Activated CD4-positive, CD25-positive, alpha-beta regulatory T cell treated with anti-CD3 and anti-CD28 coated beads, Interleukin-2, amount 50 U/mL, for 24 hours (primary cell): Measurements from ENCODE around the gene WDR4.
"Not testable (repeated sequence)": the region's sequence is repeated elsewhere in the genome, so short reads cannot be mapped to it uniquely, and the experiment has no call there.

Experiments
- ATAC-seq, 2 donors: fragments of 150-1000 bp; cut with Tn5 transposase; one replicate each; pipeline ENCODE4 v1.10.0; 2021; ENCODE audit warnings: mild to moderate bottlenecking in 1 of 2, moderate library complexity in 1 of 2

WDR4 gene

DNA sequence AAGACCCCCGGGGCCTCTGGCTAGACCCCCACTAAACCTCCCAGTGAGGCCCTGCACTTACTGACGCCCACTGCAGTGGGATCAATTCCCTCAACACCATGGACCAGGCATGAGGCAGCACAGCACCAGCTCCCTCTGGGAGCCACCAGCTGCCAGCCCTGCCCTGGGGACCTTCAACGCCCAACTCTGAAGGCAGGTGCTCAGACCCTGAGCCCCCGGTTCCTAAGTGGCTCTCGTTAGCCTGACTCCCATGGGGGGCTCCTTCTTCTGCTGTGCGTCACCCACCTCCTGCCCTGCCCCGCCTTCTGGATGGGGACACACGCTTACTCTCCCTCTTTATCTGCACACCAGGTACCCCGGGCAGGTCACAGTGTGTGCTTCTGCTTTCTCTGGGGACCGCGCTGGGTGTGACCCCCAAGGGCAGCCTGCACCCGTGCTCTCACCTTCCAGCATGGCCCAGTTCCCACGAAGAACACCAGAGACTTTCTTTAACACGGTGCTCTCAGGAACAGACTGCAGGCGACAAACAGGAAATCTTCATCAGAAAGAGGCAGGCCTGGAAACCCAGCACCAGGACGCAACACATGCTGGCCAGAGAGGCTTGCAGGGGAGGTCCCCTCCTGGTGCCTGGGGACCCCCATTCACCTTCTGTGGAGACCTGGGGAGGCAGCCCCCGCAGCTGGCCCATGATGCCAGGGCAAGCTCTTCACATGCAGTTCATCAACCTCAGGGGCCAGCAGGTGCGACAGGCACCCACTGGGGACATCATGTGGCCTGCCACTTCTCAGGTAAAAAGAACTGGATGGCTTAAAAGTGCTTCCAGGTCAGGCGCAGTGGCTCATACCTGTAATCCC is 27.3 kb downstream of the WDR4 start:
- no peak for ATAC-seq

- ATAC-seq = peak in 1 of 2 donors; percentile 44
These were observed 28.4 kb downstream of the WDR4 start for GRCh38 chr21:42850866-42851391.

DNA sequence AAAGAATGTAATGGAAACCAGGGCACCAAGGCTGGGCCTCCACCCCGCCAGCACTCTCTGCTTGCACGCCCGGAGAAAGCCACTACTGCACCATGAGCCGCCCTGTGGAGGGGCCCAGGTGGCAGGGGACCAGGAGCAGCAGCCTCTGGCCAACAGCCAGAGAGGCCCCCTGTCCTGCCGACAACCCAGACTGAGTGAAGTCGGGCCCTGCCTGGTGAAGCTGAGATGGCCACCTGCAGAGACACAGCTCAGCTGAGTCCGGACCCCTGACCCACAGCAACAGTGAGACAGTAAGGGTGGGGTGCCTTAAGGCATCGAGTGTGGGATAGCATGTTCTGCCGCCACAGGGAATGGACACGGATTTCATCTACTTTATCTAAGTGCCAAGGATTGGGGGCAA is 28.9 kb downstream of the WDR4 start:
- no peak for ATAC-seq

GRCh38 chr21:42849759-42850412 is 29.5 kb downstream of the WDR4 start:
- no peak for ATAC-seq

DNA sequence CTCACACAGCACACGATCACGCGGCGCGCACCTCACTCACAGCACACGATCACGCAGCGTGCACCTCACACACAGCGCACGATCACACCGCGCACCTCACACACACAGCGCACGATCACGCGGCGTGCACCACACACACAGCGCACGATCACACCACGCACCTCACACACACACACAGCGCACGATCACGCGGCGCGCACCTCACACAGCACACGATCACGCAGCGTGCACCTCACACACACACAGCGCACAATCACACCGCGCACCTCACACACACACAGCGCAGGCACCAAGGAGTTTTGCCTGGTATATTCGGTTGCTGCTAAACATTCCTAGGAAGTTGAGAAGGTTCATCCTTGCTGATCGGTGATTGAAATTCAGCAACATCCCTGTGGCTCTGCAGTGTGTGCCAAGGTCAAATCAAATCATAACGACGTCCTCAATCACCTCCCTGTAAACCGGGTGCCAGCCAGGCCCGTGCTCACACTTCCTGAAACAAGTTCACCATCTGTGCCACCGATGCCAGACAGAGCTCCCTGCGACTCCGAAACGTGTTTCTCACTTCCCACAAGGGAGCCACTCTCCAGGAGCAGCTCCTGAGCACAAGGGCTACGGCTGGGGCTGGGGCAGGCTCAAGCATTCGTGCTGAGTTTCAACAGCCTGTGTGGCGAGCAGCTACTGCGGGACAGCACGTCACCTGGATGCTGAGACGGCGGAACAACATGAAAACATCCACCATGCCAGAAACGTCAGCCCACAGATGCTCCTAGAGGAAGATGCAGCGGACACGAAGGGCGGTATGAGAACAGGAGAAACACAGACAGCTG is 30.2 kb downstream of the WDR4 start:
- ATAC-seq = no peak

- not testable (repeated sequence) for ATAC-seq
These were observed 31.0 kb downstream of the WDR4 start for GRCh38 chr21:42848144-42848931.

DNA sequence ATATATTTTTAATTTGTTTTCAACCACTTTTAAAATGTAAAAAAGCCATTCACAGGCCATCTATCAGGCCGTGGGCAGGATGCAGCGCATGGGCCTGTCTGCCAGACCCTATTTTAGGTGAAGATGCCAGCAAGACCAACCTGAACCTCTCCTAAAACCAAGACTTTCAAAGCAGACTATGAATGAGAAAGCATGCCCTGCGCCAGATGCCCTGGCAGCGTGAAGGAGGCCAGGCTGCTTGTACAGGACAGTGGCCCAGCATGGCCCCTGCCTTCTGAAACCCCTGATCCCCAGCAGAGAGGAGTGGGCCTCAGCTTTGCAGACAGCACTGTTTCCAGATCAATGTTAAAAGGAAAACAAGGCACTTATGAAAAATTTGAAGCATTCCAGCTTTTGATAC is 31.6 kb downstream of the WDR4 start:
- ATAC-seq = no peak

- no peak for ATAC-seq
These were observed 32.2 kb downstream of the WDR4 start for GRCh38 chr21:42847051-42847707.

GRCh38 chr21:42846221-42846620 is 33.1 kb downstream of the WDR4 start:
- ATAC-seq = no peak

DNA sequence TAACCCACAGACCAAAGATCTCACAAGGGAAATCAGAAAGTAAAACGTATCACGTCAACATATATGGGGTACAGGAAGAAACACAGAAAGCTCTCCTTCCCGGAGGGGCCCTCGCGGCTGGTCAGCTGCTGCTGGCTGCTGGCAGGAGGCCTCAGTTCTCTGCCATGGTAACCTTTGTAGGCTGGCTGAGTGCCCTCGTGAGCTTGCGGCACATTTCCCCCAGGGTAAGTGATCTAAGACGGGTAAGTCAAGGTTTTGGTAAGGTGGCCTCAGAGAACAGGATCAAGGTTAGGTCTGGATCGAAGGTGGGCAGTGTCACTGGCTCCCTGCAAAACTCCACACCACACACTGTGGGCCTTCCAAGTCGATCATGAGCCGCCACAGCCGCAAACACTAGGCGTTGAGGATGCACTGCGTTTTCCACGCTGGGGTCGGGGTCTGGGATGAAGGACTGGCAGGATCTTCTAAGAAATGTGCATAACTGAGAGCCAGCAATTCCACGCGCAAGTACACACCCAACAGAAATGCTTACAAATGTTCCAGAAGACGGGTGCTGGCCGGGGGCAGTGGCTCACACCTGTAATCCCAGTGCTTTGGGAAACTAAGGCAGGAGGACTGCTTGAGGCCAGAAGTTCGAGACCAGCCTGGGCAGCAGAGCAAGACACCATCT is 33.9 kb downstream of the WDR4 start:
- no peak for ATAC-seq

GRCh38 chr21:42844411-42845113 is 34.8 kb downstream of the WDR4 start:
- ATAC-seq = no peak

GRCh38 chr21:42843056-42843455 is 36.3 kb downstream of the WDR4 start:
- no peak for ATAC-seq

DNA sequence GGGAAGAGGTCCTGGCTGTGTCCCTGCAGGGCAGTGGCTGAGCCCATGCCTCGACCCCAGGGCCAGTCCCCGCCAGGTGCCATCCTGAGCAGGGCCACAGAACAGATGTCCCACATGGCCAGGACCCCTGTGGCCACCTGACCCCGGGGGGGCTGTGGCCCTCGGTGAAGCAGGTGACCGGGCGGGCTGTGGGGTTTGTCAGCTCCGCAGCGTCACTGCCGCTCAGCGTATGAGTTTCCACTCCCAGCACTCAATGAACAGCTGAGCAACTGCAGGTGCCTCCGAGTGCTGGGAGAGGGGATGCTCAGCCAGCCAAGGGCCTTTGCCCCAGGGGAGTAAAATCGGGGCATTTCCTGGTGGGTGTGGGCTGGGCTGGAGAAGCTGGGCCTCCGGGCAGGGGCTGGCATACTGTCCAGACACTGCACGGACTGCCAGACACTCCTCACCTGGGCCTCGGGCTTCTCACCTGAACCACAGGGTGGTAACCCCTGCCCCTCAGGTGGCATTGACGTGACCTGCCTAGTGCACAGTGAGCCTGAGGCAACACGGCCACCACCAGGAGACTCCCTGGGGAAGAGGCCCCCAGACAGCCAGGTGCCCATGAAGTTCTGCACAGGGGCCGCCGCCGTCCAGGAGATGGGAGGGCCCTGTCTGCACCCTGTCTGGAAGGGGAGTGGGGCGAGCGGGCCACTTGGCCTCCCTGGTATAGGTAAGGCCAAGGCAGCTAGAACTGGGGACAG is 37.3 kb downstream of the WDR4 start:
- ATAC-seq = not testable (repeated sequence)

GRCh38 chr21:42841156-42841915 is 38.0 kb downstream of the WDR4 start:
- ATAC-seq = no peak

GRCh38 chr21:42840411-42841155 is 38.8 kb downstream of the WDR4 start:
- ATAC-seq = no peak

DNA sequence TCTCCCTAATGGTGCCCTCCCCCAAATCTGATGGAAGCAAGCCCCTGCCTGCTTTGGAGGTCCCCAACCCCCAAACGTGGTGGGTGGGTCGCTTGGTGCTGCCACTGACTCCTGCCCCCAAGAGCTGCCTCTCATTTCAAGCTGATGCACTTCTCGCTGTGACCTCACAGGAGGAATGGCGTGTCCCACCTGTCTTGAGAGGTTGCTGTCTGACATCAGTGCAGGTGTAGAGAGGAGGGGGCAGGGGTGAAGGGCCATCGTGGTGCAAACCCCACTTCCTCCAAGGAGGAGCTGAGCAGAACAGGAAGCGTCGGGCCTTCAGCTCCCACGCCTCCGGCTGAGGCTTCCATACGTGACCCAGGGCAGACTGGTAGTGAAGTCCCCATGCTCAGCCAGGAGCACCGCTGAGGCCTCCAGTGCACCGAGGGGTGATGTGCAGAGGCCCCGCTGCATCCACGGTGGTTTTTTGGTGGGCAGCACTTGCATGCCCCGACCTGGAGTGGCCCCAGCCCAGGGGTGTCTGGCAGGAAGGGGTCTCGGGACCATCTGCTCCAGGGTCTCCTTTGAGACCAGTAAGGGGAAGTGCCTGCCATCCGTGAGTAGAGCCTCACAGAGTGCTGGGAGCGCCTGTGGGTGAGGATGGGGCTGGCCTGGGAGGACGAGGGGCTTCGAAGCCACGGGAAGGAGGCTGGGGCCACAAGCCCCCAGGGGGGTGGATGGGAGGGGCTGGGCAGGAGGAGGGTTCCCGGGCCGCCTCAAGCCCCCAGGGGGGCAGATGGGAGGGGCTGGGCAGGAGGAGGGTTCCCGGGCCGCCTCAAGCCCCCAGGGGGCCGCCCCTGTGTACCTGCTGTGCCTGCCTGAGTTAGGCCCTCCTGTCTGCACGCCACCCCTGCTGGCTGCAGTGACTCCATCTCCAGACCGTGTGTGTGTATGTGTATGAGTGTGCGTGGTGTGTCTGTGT is 39.8 kb downstream of the WDR4 start:
- ATAC-seq = no peak

- not testable (repeated sequence) for ATAC-seq
These were observed 41.1 kb downstream of the WDR4 start for GRCh38 chr21:42838212-42838690.
